ENCODE results near the gene CP.

GRCh38 chr3:149216193-149216869 lies 5.3 kb downstream of the CP start:
- TF ChIP-seq CTCF (IDR thresholded peaks at IDR 0.05), result no peak
- peak; percentile 27 for TF ChIP-seq POLR2A (IDR thresholded peaks at IDR 0.05)

All from right lobe of liver (tissue), 4 donors.